Muscle of arm (tissue), 12 donors: ENCODE measurements around the gene EML3. TPM values are rescaled to one million over a fixed set of nuclear protein-coding genes. Genes with fewer than 3 reads are reported as not detected.

Experiments
- DNase-seq: peaks from one replicate; pipeline ENCODE4 v3.0.0-alpha.2; 2013
- polyA plus RNA-seq, 12 donors: library from polyadenylated mRNA; unstranded; fragments of 120-200 nt; gene quantifications; one replicate each; pipeline ENCODE4 v1.2.1, GENCODE V29; 2013; ENCODE audit not compliant: insufficient read length in 12 of 12

Gene EML3
- polyA plus RNA-seq, 12 donors = 12.1 to 35.5 (median 16.2) TPM; not detected in 1

GRCh38 chr11:62553839-62554361 is 58.7 kb downstream of the EML3 start:
- no peak for DNase-seq

DNA sequence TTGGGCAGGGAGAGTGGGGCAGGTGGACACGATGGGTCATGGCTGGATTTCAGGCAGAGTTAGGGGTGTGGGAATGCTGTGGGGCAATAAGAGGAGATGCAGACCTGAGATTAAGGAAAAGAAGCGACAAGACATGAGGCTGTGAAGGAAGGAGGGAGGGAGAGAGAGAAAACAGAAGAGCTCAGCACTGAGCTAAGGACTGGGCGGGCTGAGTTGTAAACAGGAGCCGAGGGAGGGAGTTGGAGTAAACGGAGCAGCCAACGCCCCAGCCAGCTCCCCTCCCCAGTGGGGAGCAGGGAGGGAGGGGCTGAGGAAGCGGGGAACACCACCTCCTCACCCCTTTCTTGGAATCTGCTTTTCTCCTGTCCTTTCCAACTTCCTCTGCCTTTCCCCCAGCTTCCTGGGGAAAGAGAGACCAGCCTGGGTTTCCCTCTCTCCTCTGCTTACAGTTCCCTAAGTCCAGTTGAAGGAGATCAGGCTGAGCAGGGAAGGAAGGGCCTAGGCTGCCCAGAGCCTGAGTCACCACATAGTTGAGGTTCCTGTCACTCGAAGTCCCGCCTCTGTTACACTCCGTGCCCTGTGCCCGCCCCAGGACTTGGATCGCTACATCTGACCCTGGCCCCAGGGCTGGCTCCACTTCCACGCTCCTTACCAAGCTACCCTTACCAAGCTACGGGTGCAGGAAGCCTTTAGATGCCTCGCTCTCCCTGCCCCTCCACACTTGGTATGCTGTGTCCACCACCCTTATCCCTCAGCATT is 59.3 kb downstream of the EML3 start:
- peak; percentile 92 for DNase-seq

GRCh38 chr11:62552485-62553079 is 60.0 kb downstream of the EML3 start:
- DNase-seq = no peak

Other genes starting within 250 kb of the EML3 start
- not detected for gene SCGB1A1, start 193.7 kb downstream of the EML3 start, polyA plus RNA-seq
- gene AHNAK, start 66.0 kb downstream of the EML3 start, polyA plus RNA-seq = 100 to 1,000 TPM; 101 to 395 (median 301) TPM
- 1,000 to 10,000 TPM in 11 of 12 donors, 100 to 1,000 TPM in 1; 357 to 3,515 (median 3,174) TPM for gene EEF1G, start 38.9 kb downstream of the EML3 start, polyA plus RNA-seq
- 10 to 100 TPM in 10 of 12 donors, 1 to 10 TPM in 1, not detected in 1; 7.8 to 17.4 (median 14.4) TPM for gene TUT1, start 21.3 kb downstream of the EML3 start, polyA plus RNA-seq
- 100 to 1,000 TPM in 1 of 12 donors, 10 to 100 TPM in 11; 29.1 to 168 (median 45.1) TPM for gene MTA2, start 10.9 kb downstream of the EML3 start, polyA plus RNA-seq
- 1 to 10 TPM in 9 of 12 donors, under 1 TPM in 1, not detected in 2; 0.87 to 3.2 (median 1.6) TPM for gene ROM1, start 482 bp upstream of the EML3 start, polyA plus RNA-seq
- gene B3GAT3, start 9.2 kb upstream of the EML3 start, polyA plus RNA-seq = 10 to 100 TPM in 11 of 12 donors, not detected in 1; 13.2 to 40.2 (median 15.7) TPM
- gene GANAB, start 33.8 kb upstream of the EML3 start, polyA plus RNA-seq = 100 to 1,000 TPM; 131 to 283 (median 176) TPM
- 10 to 100 TPM in 7 of 12 donors, 1 to 10 TPM in 4, not detected in 1; 8.0 to 13.0 (median 10.7) TPM for gene INTS5, start 40.5 kb upstream of the EML3 start, polyA plus RNA-seq
- 10 to 100 TPM in 11 of 12 donors, not detected in 1; 27.4 to 66.5 (median 34.9) TPM for gene C11orf98, start 52.4 kb upstream of the EML3 start, polyA plus RNA-seq
- gene CSKMT, start 52.5 kb upstream of the EML3 start, polyA plus RNA-seq = 1 to 10 TPM in 10 of 12 donors, not detected in 2; 2.3 to 3.6 (median 2.8) TPM
- gene UQCC3, start 58.9 kb upstream of the EML3 start, polyA plus RNA-seq = 1 to 10 TPM in 10 of 12 donors, not detected in 2; 4.2 to 6.5 (median 4.7) TPM
- 1 to 10 TPM in 11 of 12 donors, not detected in 1; 3.3 to 9.5 (median 6.4) TPM for gene LBHD1, start 59.5 kb upstream of the EML3 start, polyA plus RNA-seq
- 100 to 1,000 TPM in 11 of 12 donors, not detected in 1; 110 to 172 (median 124) TPM for gene UBXN1, start 66.3 kb upstream of the EML3 start, polyA plus RNA-seq
- gene LRRN4CL, start 76.8 kb upstream of the EML3 start, polyA plus RNA-seq = 10 to 100 TPM in 11 of 12 donors, not detected in 1; 13.6 to 31.1 (median 17.5) TPM
- 10 to 100 TPM in 11 of 12 donors, not detected in 1; 16.3 to 71.7 (median 23.7) TPM for gene BSCL2, start 94.6 kb upstream of the EML3 start, polyA plus RNA-seq
- gene GNG3, start 94.9 kb upstream of the EML3 start, polyA plus RNA-seq = 1 to 10 TPM in 1 of 12 donors, under 1 TPM in 8, not detected in 3; 0.34 to 1.2 (median 0.70) TPM
- gene HNRNPUL2, start 114.7 kb upstream of the EML3 start, polyA plus RNA-seq = 10 to 100 TPM in 11 of 12 donors, not detected in 1; 40.6 to 57.1 (median 49.4) TPM
- gene TTC9C, start 115.7 kb upstream of the EML3 start, polyA plus RNA-seq = 10 to 100 TPM in 11 of 12 donors, not detected in 1; 26.5 to 59.9 (median 30.2) TPM
- gene ZBTB3, start 141.4 kb upstream of the EML3 start, polyA plus RNA-seq = 1 to 10 TPM in 10 of 12 donors, not detected in 2; 3.1 to 5.1 (median 4.2) TPM
- gene POLR2G, start 148.8 kb upstream of the EML3 start, polyA plus RNA-seq = 100 to 1,000 TPM in 2 of 12 donors, 10 to 100 TPM in 9, not detected in 1; 60.7 to 102 (median 88.3) TPM
- 10 to 100 TPM in 11 of 12 donors, not detected in 1; 11.8 to 67.7 (median 14.6) TPM for gene TAF6L, start 158.6 kb upstream of the EML3 start, polyA plus RNA-seq
- 10 to 100 TPM in 11 of 12 donors, not detected in 1; 25.7 to 41.4 (median 28.8) TPM for gene TMEM179B, start 174.6 kb upstream of the EML3 start, polyA plus RNA-seq
- 10 to 100 TPM in 10 of 12 donors, not detected in 2; 11.9 to 16.9 (median 15.1) TPM for gene TMEM223, start 179.2 kb upstream of the EML3 start, polyA plus RNA-seq
- 100 to 1,000 TPM in 1 of 12 donors, 10 to 100 TPM in 10, not detected in 1; 55.0 to 132 (median 69.9) TPM for gene NXF1, start 192.7 kb upstream of the EML3 start, polyA plus RNA-seq
- gene STX5, start 219.3 kb upstream of the EML3 start, polyA plus RNA-seq = 10 to 100 TPM in 11 of 12 donors, not detected in 1; 29.8 to 50.9 (median 34.3) TPM
- gene TEX54, start 220.1 kb upstream of the EML3 start, polyA plus RNA-seq = under 1 TPM in 2 of 12 donors, not detected in 10; 0.42 to 0.80 TPM
- 10 to 100 TPM in 11 of 12 donors, not detected in 1; 19.1 to 36.6 (median 30.7) TPM for gene WDR74, start 226.8 kb upstream of the EML3 start, polyA plus RNA-seq